Lower leg skin (tissue), 3 donors: ENCODE results near the gene NOL4L.

ENCODE experiments used
- CTCF ChIP-seq, 3 donors: fragments of 450-650 bp; IDR thresholded peaks; one replicate each; pipeline ENCODE4 v1.5.1; 2016; ENCODE audit warnings: antibody characterized with exemption in 3 of 3, mild to moderate bottlenecking in 3 of 3, moderate library complexity in 2 of 3
- POLR2A ChIP-seq, 2 donors: fragments of 450-650 bp; IDR thresholded peaks; one replicate each; pipeline ENCODE4 v1.6.1; 2016 to 2017; ENCODE audit warnings: antibody characterized with exemption in 2 of 2, mild to moderate bottlenecking in 1 of 2, moderate library complexity in 1 of 2

DNA sequence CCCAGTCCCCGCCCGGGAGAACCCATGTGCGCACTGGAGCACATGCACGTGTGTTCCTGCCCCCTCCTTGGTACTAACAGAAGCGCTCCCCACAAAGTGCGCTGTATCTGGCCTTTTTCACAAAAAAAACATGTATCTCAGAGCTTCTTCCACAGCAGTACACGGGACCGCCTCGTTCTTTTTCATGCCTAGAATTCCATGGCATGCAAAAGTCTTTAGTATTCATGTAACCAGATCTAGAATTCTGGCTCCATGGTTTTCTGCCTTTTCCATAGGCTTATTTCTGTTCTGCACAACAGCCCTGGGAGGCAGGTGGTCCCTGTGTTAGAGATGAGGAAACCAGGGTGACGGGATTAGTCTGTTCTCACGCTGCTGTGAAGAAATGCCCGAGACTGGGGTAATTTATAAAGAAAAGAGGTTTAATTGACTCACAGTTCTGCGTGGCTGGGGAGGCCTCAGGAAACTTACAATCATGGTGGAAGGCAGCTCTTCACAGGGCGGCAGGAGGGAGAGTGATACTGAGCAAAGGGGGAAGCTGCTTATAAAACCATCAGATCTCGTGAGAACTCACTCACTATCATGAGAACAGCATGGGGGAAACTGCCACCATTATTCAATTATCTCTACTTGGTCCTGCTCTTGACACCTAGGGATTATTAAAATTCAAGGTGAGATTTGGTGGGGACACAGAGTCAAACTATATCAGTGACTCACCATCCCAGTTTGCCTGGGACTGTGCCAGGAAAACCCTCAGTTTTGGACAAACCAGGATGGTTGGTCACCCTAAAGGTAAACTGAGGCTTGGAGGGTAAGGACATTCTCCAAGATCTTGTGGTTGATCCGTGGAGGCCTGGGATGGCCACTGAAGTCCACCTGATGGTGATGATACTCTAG, 47.6 kb upstream of the NOL4L start:
- no peak for TF ChIP-seq CTCF (IDR thresholded peaks at IDR 0.05)
- TF ChIP-seq POLR2A (IDR thresholded peaks at IDR 0.05), result no peak
